ENCODE measurements around the gene PI4K2A. TPM values are rescaled to one million over a fixed set of nuclear protein-coding genes. Genes with fewer than 3 reads are reported as not detected.

Gene PI4K2A
- 9.5 TPM for polyA plus RNA-seq (ENCODE audit: insufficient read length)

- DNase-seq (ENCODE audit: low read depth): peak; percentile 92
Observed at GRCh38 chr10:97640174-97640867, at the start of gene PI4K2A. TSS of gene PI4K2A (plus strand) at chr10:97640671. CDS start at chr10:97640743, 72 bp downstream.

GRCh38 chr10:97590748-97591495 lies 49.5 kb upstream of the PI4K2A start:
- DNase-seq (ENCODE audit: low read depth): no peak

DNA sequence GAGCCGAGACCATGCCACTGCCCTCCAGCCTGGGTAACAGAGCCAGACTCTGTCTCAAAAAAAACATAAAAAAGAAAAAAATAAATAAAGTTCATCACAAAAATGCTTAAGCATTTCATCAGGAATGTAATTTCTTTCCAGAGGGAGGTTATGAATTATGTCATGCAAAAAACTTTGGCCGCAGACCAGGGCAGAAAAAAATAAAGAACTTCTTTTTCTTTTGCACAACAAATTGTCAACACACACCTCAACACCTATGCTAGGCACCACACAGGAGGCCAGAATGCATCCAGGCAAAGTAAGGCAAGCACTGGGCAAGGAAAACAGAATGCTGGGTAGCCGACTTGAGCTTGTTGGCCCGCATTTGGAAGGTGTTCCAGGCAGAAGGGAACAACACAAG lies 47.0 kb upstream of the PI4K2A start:
- no peak for DNase-seq (ENCODE audit: low read depth)

GRCh38 chr10:97596101-97597082 lies 44.1 kb upstream of the PI4K2A start:
- DNase-seq (ENCODE audit: low read depth): peak; percentile 56

DNA sequence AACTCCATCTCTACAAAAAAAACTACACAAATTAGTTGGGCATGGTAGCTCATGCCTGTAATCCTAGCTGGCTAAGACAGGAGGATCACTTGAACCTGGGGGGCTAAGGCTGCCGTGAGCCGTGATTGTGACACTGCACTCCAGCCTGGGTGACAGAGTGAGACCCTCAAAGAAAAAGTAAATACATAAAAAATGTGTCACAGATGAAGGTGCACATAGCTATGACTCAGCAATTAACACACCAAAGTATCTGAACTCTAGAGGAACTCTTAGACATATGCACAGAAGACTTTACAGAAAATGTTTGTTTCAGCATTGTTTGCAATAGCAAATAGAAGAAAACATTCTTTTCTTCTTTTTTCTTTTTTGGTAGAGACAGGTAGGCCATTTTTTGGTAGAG lies 42.7 kb upstream of the PI4K2A start:
- no peak for DNase-seq (ENCODE audit: low read depth)

DNA sequence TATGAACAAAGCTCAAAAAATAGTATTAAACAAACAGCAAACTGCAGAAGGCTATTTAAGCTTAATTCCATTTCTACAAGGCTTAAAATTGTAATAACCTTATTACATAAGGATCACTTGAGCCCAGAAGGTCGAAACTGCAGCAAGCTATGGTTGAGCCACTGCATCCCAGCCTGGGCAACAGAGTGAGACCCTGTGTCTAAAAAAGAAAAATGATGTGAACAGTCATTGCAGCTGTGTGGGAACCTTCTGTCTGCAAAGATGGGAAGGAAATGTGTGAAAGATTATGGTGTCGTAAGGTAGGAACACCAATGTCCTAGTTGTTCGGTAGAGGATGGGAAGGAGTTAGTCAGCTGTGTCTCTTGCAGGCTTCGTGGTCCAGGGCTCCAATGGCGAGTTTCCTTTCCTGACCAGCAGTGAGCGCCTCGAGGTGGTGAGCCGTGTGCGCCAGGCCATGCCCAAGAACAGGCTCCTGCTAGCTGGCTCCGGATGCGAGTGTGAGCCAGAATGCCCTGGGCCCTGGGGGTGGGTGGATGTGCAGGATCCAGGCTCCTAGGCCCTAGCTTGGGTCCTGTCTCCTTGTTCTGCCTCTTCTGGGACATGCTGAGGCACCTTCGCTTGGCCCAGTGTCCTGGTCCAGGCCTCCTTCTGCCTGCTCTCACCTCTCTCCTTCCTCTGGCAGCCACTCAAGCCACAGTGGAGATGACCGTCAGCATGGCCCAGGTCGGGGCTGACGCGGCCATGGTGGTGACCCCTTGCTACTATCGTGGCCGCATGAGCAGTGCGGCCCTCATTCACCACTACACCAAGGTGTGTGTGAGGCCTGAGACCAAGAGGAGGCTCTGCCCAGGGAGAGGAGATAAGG lies 41.8 kb upstream of the PI4K2A start:
- no peak for DNase-seq (ENCODE audit: low read depth)

DNA sequence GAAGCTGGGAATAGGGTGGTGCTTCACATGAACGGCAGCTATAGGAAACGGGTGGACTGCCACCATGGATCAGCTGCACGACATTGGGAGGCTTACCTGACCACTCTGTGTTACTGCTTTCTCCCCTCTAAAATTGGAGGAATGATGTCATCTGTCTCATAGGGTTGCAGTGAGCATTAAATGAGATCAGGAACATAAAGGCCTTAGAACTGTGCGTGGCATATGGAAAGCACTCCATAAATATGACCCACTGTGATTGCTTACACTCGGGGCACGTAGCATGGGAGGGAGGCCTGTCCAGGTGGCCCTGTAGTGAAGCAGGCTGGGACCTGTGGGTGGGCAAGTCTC lies 41.2 kb upstream of the PI4K2A start:
- no peak for DNase-seq (ENCODE audit: low read depth)

GRCh38 chr10:97600616-97601015 lies 39.9 kb upstream of the PI4K2A start:
- no peak for DNase-seq (ENCODE audit: low read depth)

GRCh38 chr10:97601268-97602215 lies 38.9 kb upstream of the PI4K2A start:
- DNase-seq (ENCODE audit: low read depth): no peak

DNA sequence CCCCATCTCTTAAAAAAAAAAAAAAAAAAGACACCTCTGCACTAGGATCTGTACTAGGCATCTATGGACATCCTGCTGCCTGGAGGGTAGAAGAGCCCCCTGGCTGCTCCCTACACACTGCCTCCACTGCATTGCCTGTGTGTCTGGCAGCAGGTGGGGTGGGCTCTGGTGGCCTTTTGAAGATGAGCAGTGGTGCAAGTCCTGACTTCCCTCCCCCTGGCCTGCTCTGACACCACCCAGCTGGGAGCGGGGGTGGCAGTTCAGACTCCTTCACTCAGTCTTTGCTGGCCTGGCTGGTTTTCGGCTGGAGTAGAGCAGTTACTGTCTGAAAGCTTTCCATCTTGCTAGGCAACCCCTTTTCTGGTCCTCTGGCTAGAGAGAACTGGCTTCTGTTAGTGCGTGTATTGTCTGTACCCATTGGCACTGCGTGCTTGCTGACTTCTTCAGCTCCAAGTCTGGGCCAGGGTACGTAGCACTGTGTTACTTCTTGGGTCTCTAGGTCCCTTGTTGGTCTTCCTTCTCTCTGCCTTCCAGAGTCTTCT lies 33.3 kb upstream of the PI4K2A start:
- no peak for DNase-seq (ENCODE audit: low read depth)

DNA sequence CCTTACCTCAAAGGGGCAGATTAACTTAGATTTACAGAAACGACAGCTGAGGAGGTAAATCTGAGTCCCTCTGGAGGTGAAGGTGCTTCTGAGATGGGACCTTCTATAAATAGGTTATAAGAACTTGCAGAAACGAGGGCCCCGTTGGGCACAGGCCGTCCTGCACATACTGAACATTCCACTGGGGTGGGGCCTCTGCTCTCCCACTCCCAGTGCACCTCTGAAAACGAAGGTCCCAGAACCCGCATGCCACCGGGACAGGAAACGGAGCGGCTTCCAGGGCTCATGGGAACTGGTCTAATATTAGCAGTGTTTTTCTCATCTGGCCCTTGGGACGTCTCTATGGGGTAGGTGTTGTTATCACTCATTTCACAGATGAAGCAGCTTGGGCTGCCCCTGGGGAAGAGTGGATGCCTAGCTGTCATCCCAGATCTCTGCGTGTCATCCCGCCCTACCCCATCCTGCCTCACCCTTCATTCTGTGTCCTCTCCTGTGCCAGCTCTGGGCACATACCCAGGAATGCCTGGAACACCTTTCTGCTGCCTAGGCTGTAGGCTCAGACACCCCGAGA lies 31.4 kb upstream of the PI4K2A start:
- DNase-seq (ENCODE audit: low read depth): no peak

GRCh38 chr10:97611473-97611872 lies 29.0 kb upstream of the PI4K2A start:
- no peak for DNase-seq (ENCODE audit: low read depth)

- DNase-seq (ENCODE audit: low read depth): peak; percentile 29
Observed at GRCh38 chr10:97612386-97612785, 28.1 kb upstream of the PI4K2A start.

GRCh38 chr10:97618285-97618684 lies 22.2 kb upstream of the PI4K2A start:
- DNase-seq (ENCODE audit: low read depth): no peak

GRCh38 chr10:97618733-97619132 lies 21.7 kb upstream of the PI4K2A start:
- no peak for DNase-seq (ENCODE audit: low read depth)

GRCh38 chr10:97623277-97623676 lies 17.2 kb upstream of the PI4K2A start:
- DNase-seq (ENCODE audit: low read depth): no peak

DNA sequence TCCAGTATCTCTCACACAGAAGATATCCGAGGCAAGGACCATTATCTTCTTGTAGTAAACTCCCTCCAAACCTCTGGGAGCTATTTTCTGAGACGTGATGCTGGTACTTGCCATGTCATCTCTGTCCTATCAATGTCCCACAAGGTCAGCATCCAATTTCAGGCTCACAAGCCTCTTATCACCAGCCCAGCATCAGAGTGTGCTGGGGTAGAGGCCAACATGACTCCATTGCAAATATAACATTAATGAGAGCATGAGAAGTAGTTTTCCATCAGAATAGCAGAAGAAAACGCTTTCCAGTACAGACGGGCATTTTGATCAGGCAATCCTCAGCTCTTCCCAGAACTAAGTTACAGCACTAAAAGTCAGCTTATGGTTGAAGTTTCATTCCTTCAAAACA lies 12.7 kb upstream of the PI4K2A start:
- DNase-seq (ENCODE audit: low read depth): no peak

DNA sequence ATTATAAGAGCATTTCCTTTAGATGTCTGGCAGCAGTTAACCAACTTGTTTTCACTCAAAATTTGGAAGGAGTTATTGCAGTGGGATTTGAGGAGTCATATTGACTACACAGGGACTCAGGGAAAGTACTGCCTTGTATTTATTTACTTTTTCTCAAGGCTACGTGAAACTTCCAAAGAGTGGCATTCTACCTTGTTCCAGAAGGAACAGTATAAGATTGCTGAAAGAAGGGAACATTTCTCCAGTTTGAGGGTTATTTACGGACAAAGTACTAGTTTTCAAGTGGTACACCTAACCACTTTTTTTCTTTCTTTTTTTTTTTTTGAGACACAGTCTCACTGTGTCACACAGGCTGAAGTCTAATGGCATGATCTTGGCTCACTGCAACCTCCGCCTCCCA lies 12.2 kb upstream of the PI4K2A start:
- DNase-seq (ENCODE audit: low read depth): no peak

DNA sequence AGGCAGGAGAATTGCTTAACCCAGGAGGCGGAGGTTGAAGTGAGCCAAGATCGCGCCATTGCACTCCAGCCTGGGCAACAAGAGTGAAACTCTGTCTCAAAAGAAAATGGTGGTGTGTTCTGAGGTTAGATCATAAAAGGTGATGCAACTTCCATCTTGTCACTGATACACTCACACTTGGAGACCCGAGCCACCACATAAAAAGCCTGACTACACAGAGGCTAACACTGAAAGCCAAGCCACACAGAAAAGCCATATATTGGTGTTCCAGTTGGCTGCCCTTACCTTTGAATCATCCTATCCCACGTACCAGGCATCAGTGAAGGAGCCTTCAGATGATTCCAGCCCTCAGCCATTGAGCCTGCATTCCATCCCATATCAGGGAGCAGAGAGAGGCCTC lies 11.2 kb upstream of the PI4K2A start:
- DNase-seq (ENCODE audit: low read depth): no peak

All from forelimb muscle (tissue), 1 donor.